HG03571 (cell line): Measurements from ENCODE around the gene SH3RF1.

Source experiments
- ATAC-seq: cut with Tn5 transposase; IDR thresholded peaks from one replicate; pipeline ENCODE4 v1.9.1; 2021; ENCODE audit not compliant: unreplicated experiment

The SH3RF1 gene

GRCh38 chr4:169252339-169253112 is 18.2 kb downstream of the SH3RF1 start:
- ATAC-seq: peak; percentile 69

DNA sequence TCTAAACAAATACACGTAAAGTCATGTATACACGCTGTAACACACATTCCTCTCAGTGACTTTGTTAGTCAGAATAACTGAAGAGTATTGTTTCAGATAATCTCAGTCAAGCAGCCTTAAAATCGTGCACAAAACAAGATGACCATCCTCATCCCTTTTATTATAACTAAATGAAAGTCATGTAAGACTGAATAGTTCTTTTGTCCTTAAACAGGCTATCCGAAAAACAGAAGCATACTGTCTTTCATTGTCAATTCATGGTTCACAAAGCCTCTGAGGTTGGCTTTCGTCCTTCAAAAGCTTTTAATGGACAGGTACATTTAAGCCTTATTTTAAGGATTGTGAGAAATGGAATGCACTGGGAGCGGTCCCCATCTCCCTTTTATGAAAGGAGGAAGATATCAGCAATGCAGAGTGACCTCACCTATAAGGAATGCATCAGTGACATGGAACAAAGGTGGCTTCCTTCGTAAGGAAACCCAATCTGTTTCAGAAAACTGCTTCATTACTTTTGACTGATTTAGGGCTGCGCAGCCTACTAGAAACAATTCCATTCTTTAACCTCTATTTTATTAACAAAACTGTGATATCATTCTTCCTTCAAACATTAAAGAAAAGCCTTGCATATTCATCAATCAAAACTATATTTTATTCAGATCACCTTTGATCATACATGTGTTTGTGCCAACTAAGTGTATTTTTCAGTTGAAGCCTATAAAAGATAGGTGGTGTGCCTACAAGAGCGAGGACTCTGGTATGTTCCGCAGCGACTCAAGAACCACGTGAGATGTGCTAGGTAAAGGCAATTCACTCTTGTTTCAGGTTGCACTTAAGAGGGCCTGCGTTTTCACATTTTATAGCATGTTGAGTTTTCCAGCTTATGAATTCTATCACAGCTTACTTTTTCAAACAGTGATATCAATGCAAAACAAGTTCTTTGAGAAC is 19.2 kb downstream of the SH3RF1 start:
- ATAC-seq: no peak

DNA sequence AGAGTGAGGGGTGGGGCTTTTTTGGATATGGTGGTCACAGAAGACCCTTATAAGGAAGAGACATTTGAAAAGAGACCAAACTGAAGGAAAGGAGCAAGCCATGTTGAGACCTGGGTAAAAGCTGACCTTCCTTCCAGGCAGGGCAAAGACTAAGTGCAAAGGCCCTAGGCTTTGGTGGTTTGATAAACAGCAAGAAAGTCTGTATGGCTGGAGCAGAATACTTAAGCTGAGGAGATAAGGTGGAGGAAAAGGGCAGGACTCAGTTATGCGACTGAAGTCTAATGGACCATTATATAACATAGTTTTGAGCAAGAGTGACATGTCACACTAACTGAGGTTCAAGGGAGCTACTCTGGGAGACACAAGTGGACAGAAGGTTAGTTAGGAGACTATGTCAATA is 20.0 kb downstream of the SH3RF1 start:
- no peak for ATAC-seq

- no peak for ATAC-seq
These were observed 20.8 kb downstream of the SH3RF1 start for GRCh38 chr4:169249999-169250398.

DNA sequence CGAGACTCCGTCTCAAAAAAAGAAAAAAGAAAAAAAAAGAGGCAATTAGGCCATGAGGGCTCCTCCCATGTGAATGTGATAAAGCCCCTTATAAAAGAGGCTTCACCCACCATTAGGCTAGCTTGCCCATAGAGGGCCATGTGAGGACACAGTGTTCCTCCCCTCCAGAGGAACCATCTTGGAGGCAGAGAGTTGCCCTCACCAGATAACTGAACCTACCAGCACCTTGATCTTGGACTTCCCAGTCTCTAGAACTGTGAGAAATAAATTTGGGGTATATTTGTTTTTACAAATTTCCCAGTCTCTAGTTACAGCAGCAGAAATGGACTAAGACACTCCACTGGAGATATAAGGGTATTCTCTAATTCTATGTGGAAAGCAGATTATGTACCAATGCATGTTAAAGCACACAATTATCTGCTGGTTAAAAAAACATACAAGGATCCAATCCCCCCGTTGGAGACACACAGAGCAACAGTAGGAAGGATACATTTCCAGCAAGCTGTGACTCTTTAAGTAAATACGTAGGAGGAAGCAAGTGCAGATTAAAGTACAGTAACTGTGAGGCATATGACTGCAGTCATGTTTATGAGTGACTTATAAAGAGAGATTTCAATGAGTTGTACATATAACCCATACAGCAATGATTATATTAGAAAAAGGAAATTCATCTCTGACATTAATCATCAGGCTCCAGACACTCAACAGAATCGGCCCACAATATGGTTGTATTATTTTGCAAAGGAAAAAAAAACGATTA is 21.4 kb downstream of the SH3RF1 start:
- ATAC-seq: peak; percentile 78

- ATAC-seq: no peak
These were observed 22.1 kb downstream of the SH3RF1 start for GRCh38 chr4:169248645-169249044.

DNA sequence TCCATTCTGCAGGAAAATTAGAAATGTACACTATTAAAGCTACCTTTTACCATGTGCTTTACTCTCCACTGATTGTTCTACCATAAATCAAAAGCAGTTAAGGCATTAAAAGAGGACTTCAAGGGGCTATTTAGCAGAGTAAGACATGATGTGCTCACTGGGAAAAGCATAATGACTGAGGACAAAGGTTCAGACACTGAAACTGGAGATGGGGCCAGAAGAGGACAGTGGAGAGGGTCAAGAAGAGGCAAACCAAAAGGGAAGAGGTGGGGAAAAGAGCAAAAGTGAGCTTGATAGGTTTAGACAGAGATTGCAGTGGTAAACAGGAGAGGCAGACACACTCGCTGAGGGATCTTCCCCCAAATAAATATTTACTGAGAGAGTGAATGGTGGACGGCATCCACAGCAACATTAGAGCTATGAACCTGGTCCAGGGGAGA is 23.8 kb downstream of the SH3RF1 start:
- no peak for ATAC-seq

DNA sequence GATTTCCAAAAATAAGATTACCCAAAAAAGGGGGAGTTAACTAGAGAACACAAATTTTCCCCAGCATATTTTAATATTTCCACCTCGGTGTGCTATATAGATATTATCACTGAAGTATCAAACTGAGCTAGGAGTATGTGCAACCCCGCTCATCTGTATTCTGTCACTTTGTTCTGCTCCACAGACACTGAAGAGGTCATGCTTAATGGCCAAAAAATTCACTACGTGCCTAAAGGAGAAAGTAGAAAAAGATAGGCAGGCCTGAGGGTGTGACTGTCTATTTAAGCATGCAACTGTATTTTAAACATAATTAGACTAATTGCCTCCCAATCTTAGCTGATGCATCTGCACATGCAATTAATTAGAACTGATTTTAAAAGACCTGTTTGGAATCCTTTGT is 24.5 kb downstream of the SH3RF1 start:
- ATAC-seq: no peak

- ATAC-seq: no peak
These were observed 25.7 kb downstream of the SH3RF1 start for GRCh38 chr4:169245061-169245460.

GRCh38 chr4:169243825-169244609 is 26.7 kb downstream of the SH3RF1 start:
- ATAC-seq: no peak

DNA sequence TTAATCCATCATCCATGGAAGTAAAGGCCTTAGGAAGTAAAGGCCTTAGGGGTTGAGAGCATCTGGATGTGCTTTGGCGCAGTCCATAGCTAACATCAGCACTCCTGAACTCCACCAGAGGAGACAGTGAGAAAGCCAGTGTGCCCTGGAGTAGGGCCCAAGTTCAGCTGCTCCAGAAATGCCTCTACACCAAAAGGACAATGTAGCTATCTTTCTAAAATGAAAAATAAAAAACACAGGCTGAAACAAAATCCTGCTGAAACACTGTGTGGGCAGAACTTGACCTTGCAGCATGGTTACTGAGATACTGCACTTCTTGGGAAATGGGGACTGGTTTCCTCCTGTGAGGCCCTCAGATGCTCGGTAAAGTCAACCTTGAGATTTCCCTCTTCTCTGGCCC is 29.3 kb downstream of the SH3RF1 start:
- no peak for ATAC-seq

DNA sequence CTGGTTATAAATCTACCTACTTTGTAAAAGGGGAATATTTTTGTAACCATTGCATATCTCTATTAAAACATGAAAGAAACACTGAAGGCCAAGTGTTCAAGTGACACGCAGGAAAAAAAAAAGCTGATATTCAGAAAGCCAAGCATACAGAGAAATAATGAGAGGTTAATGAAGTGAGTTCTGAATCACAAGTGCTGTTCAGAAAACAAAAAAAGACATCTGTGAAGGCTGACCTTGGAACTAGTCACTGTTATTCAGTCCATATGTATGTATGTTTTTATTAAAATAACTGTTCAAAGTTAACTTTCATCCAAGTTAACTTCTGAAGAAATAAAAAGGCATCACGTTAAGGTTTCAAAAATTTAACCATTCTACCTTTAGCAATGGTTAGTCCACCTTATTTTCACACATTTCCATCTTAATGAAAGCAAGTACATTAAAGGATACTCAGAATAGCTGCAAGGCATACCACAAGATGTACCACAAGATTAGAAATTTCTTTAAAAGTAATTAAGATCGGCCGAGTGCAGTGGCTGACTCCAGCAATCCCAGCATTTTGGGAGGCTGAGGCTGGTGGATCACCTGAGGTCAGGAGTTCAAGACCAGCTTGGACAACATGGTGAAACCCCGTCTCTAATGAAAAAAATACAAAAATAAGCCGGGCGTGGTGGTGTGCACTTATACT is 31.4 kb downstream of the SH3RF1 start:
- ATAC-seq: no peak

DNA sequence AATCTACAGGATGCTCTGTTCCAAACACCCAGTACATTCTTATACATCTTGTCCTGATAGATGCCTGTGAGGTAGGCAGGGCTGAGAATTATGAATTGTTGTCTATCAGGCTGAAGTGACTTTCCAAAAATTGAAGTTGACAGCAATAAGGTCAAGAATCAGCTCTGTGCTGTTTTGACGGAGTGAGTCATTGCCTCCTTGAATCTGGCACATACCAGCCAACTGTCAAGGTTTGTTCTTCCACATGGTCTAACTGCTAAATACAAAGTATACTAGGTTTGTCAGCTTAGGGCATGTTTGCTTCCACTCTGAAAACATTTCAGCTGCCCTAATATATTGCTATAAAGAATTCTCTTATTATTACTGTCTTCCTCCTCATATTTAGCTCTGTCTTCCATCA is 32.3 kb downstream of the SH3RF1 start:
- no peak for ATAC-seq

DNA sequence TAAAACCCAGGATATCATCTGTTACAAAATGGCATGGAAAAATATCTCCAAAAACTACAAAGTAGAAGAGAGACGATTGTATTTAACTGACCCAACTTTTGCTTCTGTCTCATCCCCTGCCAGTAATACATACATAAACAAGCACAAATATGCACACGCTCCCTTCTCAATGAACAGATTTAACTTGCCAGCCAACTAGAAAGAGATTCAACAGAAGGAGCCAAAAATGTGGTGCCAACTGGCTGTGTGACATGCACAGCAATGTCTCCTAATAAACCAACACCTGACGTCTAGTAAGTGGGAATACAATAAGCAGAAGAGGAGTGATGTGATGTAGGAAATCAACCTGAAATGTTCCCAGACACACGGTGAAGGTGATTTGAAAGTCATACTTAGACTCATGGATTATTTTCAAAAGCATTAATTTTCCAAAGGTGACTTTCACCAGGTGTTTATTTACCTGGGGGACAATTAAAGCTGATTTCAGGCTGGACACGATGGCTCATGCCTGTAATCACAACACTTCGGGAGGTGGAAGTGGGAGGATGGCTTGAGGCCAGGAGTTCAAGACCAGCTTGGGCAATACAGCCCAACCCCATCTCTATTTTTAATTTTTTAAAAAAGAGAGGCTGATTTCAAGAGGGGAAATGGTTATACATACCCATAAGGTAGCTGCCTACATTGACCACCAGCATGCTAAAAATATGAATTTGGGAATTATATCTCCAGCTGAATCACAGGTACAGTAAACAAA is 33.7 kb downstream of the SH3RF1 start:
- ATAC-seq: no peak

DNA sequence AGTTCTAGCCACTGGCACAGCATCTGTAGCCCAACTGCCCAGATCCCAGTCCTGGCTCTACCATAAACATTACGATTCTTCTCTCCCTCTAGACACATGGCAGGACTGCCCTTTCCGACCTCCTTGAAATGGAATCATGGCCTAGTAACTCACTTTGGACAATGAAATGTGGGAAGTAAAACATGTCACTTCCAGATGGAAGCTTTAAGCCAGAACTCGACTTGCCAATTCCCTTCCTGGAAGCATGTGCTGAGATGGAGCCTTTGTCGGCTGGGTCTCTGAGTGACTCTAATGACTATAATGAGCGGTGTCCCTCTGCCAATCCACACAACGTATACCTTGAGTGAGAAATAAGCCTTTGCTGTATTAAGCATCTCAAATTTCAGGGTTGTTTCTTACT is 34.7 kb downstream of the SH3RF1 start:
- ATAC-seq: no peak

GRCh38 chr4:169234137-169234855 is 36.5 kb downstream of the SH3RF1 start:
- no peak for ATAC-seq

DNA sequence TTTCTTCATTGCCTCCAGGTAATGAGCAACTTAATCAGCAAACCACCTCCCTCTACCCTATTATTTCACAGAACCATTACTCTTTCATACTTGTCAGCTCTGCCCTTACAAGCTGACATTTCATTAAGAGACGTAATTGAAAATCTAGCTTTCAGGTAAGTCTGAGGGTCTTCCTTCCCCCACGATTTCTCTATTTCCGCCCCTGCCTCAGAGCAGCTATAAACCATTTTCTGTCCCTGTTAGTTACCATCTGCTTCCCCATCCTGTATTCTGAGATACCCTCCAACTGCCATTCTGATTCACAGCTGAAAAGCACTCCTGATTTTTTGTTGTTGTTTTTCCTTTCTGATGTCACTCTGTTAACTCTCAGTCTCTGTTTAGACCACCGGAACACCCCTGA is 37.1 kb downstream of the SH3RF1 start:
- no peak for ATAC-seq

DNA sequence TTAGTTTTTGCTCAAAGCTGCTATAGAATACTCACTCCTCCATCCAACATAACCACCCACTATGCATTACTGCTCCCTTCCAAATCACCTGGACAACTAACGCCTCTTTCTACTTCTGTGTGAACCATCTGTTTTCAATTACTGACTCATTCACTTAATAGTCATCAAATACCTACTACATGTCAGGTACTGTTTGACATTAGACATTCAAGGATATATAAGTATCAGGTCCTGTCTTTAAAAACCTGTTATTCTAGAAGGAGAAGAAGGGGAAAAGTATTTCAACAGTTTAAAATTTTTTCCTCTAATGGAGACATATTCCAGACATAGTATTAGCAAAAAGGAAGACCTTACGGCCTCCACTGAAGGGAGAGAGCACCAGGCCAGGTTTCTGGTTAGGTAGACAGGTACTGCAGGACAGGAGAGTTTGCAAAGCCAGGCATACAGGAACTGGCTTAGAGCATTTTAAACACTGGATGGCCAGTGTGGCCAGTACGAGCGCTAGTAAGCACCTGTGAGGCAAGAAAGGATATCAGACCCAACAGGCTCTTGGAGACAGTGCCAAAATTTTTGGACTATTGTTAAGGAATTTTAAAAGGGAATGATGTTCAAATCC is 39.0 kb downstream of the SH3RF1 start:
- ATAC-seq: no peak
